Mesodermal cell (in vitro differentiated cells): Measurements from ENCODE around the gene PGLYRP1. TPM values are rescaled to one million over a fixed set of nuclear protein-coding genes. Genes with fewer than 3 reads are reported as not detected.

ENCODE experiments used
- H3K27ac ChIP-seq: 2 replicates; pipeline ENCODE4 v1.7.0; 2013; ENCODE audit warnings: mild to moderate bottlenecking, low read depth, low read length, moderate library complexity; ENCODE audit not compliant: severe bottlenecking
- H3K36me3 ChIP-seq: 2 replicates; pipeline ENCODE4 v1.7.1; 2013; ENCODE audit warnings: mild to moderate bottlenecking, low read length, moderate library complexity; ENCODE audit not compliant: control insufficient read depth, insufficient read depth
- H3K4me1 ChIP-seq: one replicate; pipeline ENCODE4 v1.7.1; 2013; ENCODE audit warnings: mild to moderate bottlenecking, low read length; ENCODE audit not compliant: insufficient read depth, control insufficient read depth, poor library complexity, severe bottlenecking
- H3K4me3 ChIP-seq: 2 replicates; pipeline ENCODE4 v1.7.0; 2013; ENCODE audit warnings: low read length, control low read depth, mild to moderate bottlenecking; ENCODE audit not compliant: insufficient read depth, poor library complexity, severe bottlenecking; ENCODE audit errors: extremely low read depth
- H3K9me3 ChIP-seq: 2 replicates; pipeline ENCODE4 v1.7.1; 2013; ENCODE audit warnings: mild to moderate bottlenecking, low read length, moderate library complexity; ENCODE audit not compliant: control insufficient read depth
- WGBS, 2 experiments: methylation state at CpG; one replicate each; pipeline ENCODE4 v1.1.5; 2013; ENCODE audit warnings: missing lambda C conversion rate in 2 of 2; ENCODE audit not compliant: insufficient coverage in 2 of 2; 5-methylcytosine and 5-hydroxymethylcytosine counted together
- polyA plus RNA-seq, 2 experiments: library from polyadenylated mRNA; stranded (reverse); fragments of 50-300 nt; gene quantifications; one replicate each; pipeline ENCODE4 v1.2.3, GENCODE V29; 2013

The PGLYRP1 gene, protein sequence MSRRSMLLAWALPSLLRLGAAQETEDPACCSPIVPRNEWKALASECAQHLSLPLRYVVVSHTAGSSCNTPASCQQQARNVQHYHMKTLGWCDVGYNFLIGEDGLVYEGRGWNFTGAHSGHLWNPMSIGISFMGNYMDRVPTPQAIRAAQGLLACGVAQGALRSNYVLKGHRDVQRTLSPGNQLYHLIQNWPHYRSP
- polyA plus RNA-seq (2013, experiment 1 of 2) = not detected
- not detected for polyA plus RNA-seq (2013, experiment 2 of 2)

DNA sequence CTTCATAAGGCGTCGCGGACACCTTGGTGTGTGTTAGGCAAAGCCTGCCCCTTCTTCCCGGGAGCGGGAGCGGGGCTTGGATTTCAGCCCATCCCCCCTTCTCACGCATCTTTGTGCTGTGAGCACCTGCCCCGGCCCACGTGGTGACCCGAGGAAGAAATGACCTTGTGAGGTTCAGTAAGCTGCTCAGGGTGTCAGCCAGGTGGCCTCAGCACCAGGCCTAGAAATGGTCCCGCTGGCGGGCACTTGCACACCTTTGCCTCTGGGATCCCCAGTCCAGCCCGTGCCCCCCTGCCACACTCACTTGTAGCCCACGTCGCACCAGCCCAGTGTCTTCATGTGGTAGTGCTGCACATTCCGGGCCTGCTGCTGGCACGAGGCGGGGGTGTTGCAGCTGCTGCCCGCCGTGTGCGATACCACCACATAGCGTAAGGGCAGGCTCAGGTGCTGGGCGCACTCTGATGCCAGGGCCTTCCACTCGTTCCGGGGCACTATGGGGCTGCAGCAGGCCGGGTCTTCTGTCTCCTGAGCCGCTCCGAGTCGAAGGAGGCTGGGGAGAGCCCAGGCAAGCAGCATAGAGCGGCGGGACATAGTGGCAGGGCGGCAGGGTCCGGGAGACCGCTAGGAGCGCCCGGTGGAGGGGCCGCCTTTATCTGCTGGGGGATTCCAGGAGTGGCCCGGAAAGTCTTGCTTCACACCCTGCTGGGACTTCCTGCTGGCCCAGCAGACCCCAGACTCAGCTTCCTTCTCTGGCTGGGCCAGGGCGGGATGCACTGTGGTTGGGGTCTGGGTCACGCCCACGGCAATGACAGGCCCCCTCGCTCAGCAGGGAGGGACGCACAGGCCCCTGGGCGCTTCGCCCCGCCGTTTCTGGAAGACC, at the start of gene PGLYRP1:
TSS of gene PGLYRP1 (minus strand) at position 623 of the 880 bp plus-strand sequence. CDS start at position 591, 32 bp downstream.
- no peak within 1 kb of the TSS for H3K27ac ChIP-seq
- H3K36me3 ChIP-seq = peaks cover 6% of the 10 kb centered on the region
- no peak within 1 kb of the TSS for H3K4me3 ChIP-seq
- no peaks in the 10 kb centered on the region for H3K9me3 ChIP-seq
- no peaks in the 10 kb centered on the region for H3K4me1 ChIP-seq
- WGBS, 2 experiments = 87 to 91% methylated on average over 43 to 46 of the region's 47 CpGs

GRCh38 chr19:46069806-46070341, 47.0 kb upstream of the PGLYRP1 start:
- Histone ChIP-seq H3K4me1 (peaks cover 8% of the 10 kb centered on the region), H3K36me3 (no peaks in the 10 kb centered on the region), H3K9me3 (no peaks in the 10 kb centered on the region), H3K27ac (no peak overlapping the region), H3K4me3 (no peak overlapping the region)
- WGBS, 2 experiments = 63 to 88% methylated on average over 4 to 5 of the region's 6 CpGs

- no peaks in the 10 kb centered on the region for H3K9me3 ChIP-seq
- H3K4me3 ChIP-seq = no peak overlapping the region
- H3K36me3 ChIP-seq = no peaks in the 10 kb centered on the region
- WGBS, 2 experiments = 88 to 90% methylated on average over 9 to 10 of the region's 12 CpGs
- peak overlapping the region; percentile 2 for H3K27ac ChIP-seq
- H3K4me1 ChIP-seq = peaks cover 8% of the 10 kb centered on the region
Observed at GRCh38 chr19:46068345-46069258, 45.7 kb upstream of the PGLYRP1 start.

DNA sequence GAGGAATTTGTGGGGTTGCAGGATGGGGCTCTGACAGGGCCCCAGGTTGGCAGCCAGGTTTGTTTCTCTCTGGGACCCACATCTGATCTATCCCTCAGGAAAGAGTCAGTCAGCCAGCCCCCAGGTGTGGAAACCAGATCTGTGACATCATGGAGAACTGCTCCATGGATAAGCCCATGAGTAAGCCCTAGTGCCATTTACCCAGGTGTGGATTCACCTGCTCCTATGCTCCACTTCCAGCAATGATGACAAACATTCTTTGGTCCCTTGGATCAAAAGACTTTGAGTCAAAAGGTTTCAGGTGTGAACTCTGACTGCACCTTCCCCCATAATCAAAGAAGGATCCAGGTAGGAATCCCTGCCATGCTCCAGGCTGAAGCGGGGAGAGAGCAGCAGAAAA, 44.8 kb upstream of the PGLYRP1 start:
- no peaks in the 10 kb centered on the region for H3K9me3 ChIP-seq
- H3K36me3 ChIP-seq = no peaks in the 10 kb centered on the region
- H3K4me1 ChIP-seq = peaks cover 8% of the 10 kb centered on the region
- H3K27ac ChIP-seq = no peak overlapping the region
- WGBS, 2 experiments = 83% methylated on average over 1 of the region's 1 CpG
- no peak overlapping the region for H3K4me3 ChIP-seq

DNA sequence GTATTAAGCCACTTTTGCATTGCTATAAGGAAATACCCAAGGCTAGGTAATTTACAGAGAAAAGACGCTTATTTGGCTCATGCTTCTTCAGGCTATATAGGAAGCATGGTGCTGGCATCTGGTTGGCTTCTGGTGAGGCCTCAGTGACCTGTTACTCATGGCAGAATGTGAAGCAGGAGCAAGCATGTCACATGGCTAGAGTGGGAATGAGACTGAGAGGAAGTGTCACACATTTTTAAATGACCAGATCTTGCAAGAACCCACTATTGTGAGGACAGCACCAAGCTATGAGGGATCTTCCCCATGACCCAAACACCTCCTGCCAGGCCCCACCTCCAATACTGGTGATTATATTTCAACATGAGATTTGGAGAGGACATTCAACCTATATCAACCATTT, 43.6 kb upstream of the PGLYRP1 start:
- H3K36me3 ChIP-seq = no peaks in the 10 kb centered on the region

GRCh38 chr19:46065486-46066071, 42.7 kb upstream of the PGLYRP1 start:
- Histone ChIP-seq H3K4me1 (peaks cover 8% of the 10 kb centered on the region), H3K4me3 (no peak overlapping the region), H3K9me3 (peaks cover 13% of the 10 kb centered on the region), H3K36me3 (no peaks in the 10 kb centered on the region), H3K27ac (no peak overlapping the region)
- 82 to 87% methylated on average over 6 to 7 of the region's 7 CpGs for WGBS, 2 experiments

More for the DNA sequence above, 43.6 kb upstream of the PGLYRP1 start:
- WGBS, 2 experiments = 83% methylated on average over 1 of the region's 1 CpG; no CpG with 5 or more reads in 1 of the 2 experiments
- Histone ChIP-seq H3K27ac (no peak overlapping the region), H3K4me3 (no peak overlapping the region), H3K9me3 (peaks cover 6% of the 10 kb centered on the region), H3K4me1 (peaks cover 8% of the 10 kb centered on the region)

DNA sequence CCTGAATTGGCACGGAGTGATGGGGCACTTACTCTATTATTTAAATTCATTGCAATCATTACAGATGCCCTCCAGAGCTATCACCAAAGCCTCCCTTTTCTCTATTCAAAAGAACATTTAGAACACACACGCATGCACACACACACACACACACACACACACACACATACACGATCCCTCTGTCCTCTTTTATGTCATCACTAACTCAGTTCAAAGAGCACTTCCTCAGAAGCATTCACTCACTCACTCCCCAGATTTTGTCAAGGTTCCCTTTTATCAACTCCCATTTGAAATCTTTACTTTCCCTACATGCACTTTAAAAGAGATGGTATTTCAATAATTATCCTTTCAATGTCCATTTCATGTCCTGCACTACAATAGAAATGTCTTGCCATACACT, 40.3 kb upstream of the PGLYRP1 start:
- H3K27ac ChIP-seq = no peak overlapping the region
- 65 to 78% methylated on average over 3 of the region's 3 CpGs for whole genome bisulfite sequencing, 2 experiments
- peaks cover 3% of the 10 kb centered on the region for H3K4me1 ChIP-seq
- peaks cover 21% of the 10 kb centered on the region for H3K9me3 ChIP-seq
- no peaks in the 10 kb centered on the region for H3K36me3 ChIP-seq
- H3K4me3 ChIP-seq = no peak overlapping the region

- 71 to 78% methylated on average over 2 of the region's 2 CpGs for WGBS, 2 experiments
- H3K4me1 ChIP-seq = no peaks in the 10 kb centered on the region
- no peak overlapping the region for H3K4me3 ChIP-seq
- H3K9me3 ChIP-seq = peaks cover 21% of the 10 kb centered on the region
- no peaks in the 10 kb centered on the region for H3K36me3 ChIP-seq
- H3K27ac ChIP-seq = no peak overlapping the region
Observed at GRCh38 chr19:46060012-46060411, 37.2 kb upstream of the PGLYRP1 start.

GRCh38 chr19:46058778-46059177, 35.9 kb upstream of the PGLYRP1 start:
- Histone ChIP-seq H3K4me1 (no peaks in the 10 kb centered on the region), H3K4me3 (no peak overlapping the region), H3K27ac (no peak overlapping the region), H3K36me3 (no peaks in the 10 kb centered on the region), H3K9me3 (peaks cover 21% of the 10 kb centered on the region)
- WGBS, 2 experiments = 88 to 90% methylated on average over 3 of the region's 3 CpGs

DNA sequence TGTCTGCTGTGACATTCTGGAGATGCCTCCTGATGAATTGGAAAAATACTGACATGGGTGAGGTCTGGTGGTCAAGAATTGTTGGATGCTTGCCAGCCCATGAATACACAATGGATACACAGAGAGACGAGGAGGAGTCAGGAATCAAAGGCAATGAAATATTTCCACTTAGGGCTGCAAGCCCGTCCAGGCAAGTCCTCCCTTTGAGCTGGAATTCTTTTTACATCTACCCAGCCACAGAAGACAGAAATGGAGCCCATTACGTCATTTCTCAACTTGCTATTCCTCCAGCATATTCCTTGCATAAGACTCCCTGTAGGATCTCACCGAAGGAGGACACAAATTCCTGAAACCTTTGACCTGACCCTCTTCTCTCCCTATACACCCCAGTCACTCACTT, 33.7 kb upstream of the PGLYRP1 start:
- H3K36me3 ChIP-seq = no peaks in the 10 kb centered on the region
- peaks cover 16% of the 10 kb centered on the region for H3K9me3 ChIP-seq
- no peak overlapping the region for H3K27ac ChIP-seq
- 68 to 72% methylated on average over 3 to 4 of the region's 4 CpGs for WGBS, 2 experiments
- H3K4me3 ChIP-seq = no peak overlapping the region
- H3K4me1 ChIP-seq = no peaks in the 10 kb centered on the region
